ENCODE results near the gene EML4. TPM values are rescaled to one million over a fixed set of nuclear protein-coding genes. Genes with fewer than 3 reads are reported as not detected.

EML4 gene
- total RNA-seq, 1 experiment from 2014 or later: 107 TPM

GRCh38 chr2:42210203-42210602 lies 41.0 kb downstream of the EML4 start:
- Histone ChIP-seq H3K27me3 (ENCODE audit: control insufficient read depth, insufficient read depth, low read length) (no peaks in the 10 kb centered on the region), H3K4me1 (ENCODE audit: control insufficient read depth, insufficient read depth, low read length) (peaks cover 10% of the 10 kb centered on the region; the same call in 1 of the 2 replicates), H3K36me3 (ENCODE audit: control insufficient read depth, insufficient read depth, low read length) (no peaks in the 10 kb centered on the region; the same call in 1 of the 2 replicates), H3K27ac (ENCODE audit: low read length) (no peak overlapping the region), H3K4me3 (ENCODE audit: low read depth in 2 of 2, low read length in 2 of 2) (no peak overlapping the region), H3K9me3 (ENCODE audit: control insufficient read depth, insufficient read depth, low read depth, low read length) (no peaks in the 10 kb centered on the region)
- CTCF ChIA-PET: no interaction called here
- BruUV-seq (replicated peaks): no TSS peak
- ATAC-seq: no peak
- POLR2A ChIA-PET: no interaction called here
- TF ChIP-seq REST (IDR thresholded peaks at IDR 0.05; ENCODE audit: insufficient read depth in 1 of 2, low read depth in 2 of 2, low read length in 1 of 2) (no peak), POLR2AphosphoS5 (IDR thresholded peaks at IDR 0.05; ENCODE audit: low read depth, low read length) (no peak), SIN3A (IDR thresholded peaks at IDR 0.05; ENCODE audit: borderline replicate concordance, insufficient read depth, low read depth, low read length) (no peak), TCF7L2 (IDR thresholded peaks at IDR 0.05; ENCODE audit: low read depth, low read length) (no peak), CTCF (IDR thresholded peaks at IDR 0.05) (no peak)
- no peak for DNase-seq (ENCODE audit: low read depth, low spot score)
- intact Hi-C loops (cut with micrococcal nuclease; ENCODE audit: unreplicated experiment): no loop called here
- in situ Hi-C loops (cut with HindIII; ENCODE audit: low pct_unique_long_range_greater_than_20kb, low sequenced_read_pairs): no loop called here

GRCh38 chr2:42211291-42211690 lies 42.1 kb downstream of the EML4 start:
- ATAC-seq: no peak
- Histone ChIP-seq H3K9me3 (ENCODE audit: control insufficient read depth, insufficient read depth, low read depth, low read length) (no peaks in the 10 kb centered on the region), H3K4me1 (ENCODE audit: control insufficient read depth, insufficient read depth, low read length) (peaks cover 10% of the 10 kb centered on the region; the same call in 1 of the 2 replicates), H3K27me3 (ENCODE audit: control insufficient read depth, insufficient read depth, low read length) (no peaks in the 10 kb centered on the region), H3K27ac (ENCODE audit: low read length) (no peak overlapping the region), H3K4me3 (ENCODE audit: low read depth in 2 of 2, low read length in 2 of 2) (no peak overlapping the region), H3K36me3 (ENCODE audit: control insufficient read depth, insufficient read depth, low read length) (no peaks in the 10 kb centered on the region; the same call in 1 of the 2 replicates)
- intact Hi-C loops (cut with micrococcal nuclease; ENCODE audit: unreplicated experiment) (no loop called here), in situ Hi-C loops (cut with HindIII; ENCODE audit: low pct_unique_long_range_greater_than_20kb, low sequenced_read_pairs) (no loop called here)
- POLR2A ChIA-PET: no interaction called here
- no peak for DNase-seq (ENCODE audit: low read depth, low spot score)
- TF ChIP-seq CTCF (IDR thresholded peaks at IDR 0.05) (no peak), REST (IDR thresholded peaks at IDR 0.05; ENCODE audit: insufficient read depth in 1 of 2, low read depth in 2 of 2, low read length in 1 of 2) (no peak), SIN3A (IDR thresholded peaks at IDR 0.05; ENCODE audit: borderline replicate concordance, insufficient read depth, low read depth, low read length) (no peak), TCF7L2 (IDR thresholded peaks at IDR 0.05; ENCODE audit: low read depth, low read length) (no peak), POLR2AphosphoS5 (IDR thresholded peaks at IDR 0.05; ENCODE audit: low read depth, low read length) (no peak)
- no TSS peak for BruUV-seq (replicated peaks)
- CTCF ChIA-PET: no interaction called here

All from Panc1 (cell line).